H1 (cell line): ENCODE results near the gene ASCC2. TPM values are rescaled to one million over a fixed set of nuclear protein-coding genes. Genes with fewer than 3 reads are reported as not detected.

Experiments
- CTCF ChIA-PET: fragments of 300-600 bp; sonication (Branson Sonifier 250); formaldehyde crosslinking; loops from one replicate; lab custom pipeline; 2021; ENCODE audit not compliant: partially characterized antibody; lab: Charles Lee
- POLR2A ChIA-PET: fragments of 300-600 bp; sonication (Branson Sonifier 250); formaldehyde crosslinking; loops from one replicate; lab custom pipeline; 2021; ENCODE audit warnings: inconsistent platforms; ENCODE audit not compliant: partially characterized antibody; lab: Charles Lee
- DNase-seq, 2 experiments: peaks; one replicate each; pipeline versions ENCODE4 v3.0.0 to v3.0.0-alpha.2; 2010 to 2022; ENCODE audit warnings: low spot score in 2 of 2, low read depth in 1 of 2, mixed read lengths in 1 of 2
- FAIRE-seq: peaks from 2 replicates; lab custom pipeline; 2011; peaks lifted over from hg19 to GRCh38; lab: Jason Lieb, UNC
- H2AFZ ChIP-seq: 2 replicates; pipeline ENCODE4 v1.8.1; 2012; ENCODE audit warnings: low read length, inconsistent platforms
- H2AK5ac ChIP-seq: 2 replicates; pipeline ENCODE4 v1.6.1; 2013; ENCODE audit warnings: low read depth, low read length
- H2BK120ac ChIP-seq: replicated peaks from 2 replicates; pipeline ENCODE3; 2013; ENCODE audit warnings: low read depth, low read length, inconsistent platforms
- H2BK12ac ChIP-seq: 2 replicates; pipeline ENCODE4 v1.6.1; 2013; ENCODE audit warnings: low read depth, low read length
- H2BK15ac ChIP-seq: 2 replicates; pipeline ENCODE4 v1.6.1; 2013; ENCODE audit warnings: low read length
- H2BK20ac ChIP-seq: 2 replicates; pipeline ENCODE4 v1.6.1; 2013; ENCODE audit warnings: low read length
- H2BK5ac ChIP-seq: 2 replicates; pipeline ENCODE4 v1.6.1; 2013; ENCODE audit warnings: low read depth, low read length
- H3K14ac ChIP-seq: 2 replicates; pipeline ENCODE4 v1.6.1; 2013; ENCODE audit warnings: inconsistent platforms; ENCODE audit not compliant: insufficient read length
- H3K18ac ChIP-seq: 2 replicates; pipeline ENCODE4 v1.6.1; 2013; ENCODE audit warnings: low read length; ENCODE audit errors: extremely low read depth
- H3K23ac ChIP-seq: 2 replicates; pipeline ENCODE4 v1.6.1; 2013; ENCODE audit warnings: inconsistent platforms; ENCODE audit not compliant: insufficient read length
- H3K23me2 ChIP-seq: 2 replicates; pipeline ENCODE4 v1.6.1; 2013; ENCODE audit warnings: low read depth, low read length
- H3K27ac ChIP-seq: 2 replicates; pipeline ENCODE4 v1.6.1; 2011; ENCODE audit warnings: low read depth, low read length, inconsistent platforms
- H3K27me3 ChIP-seq, 4 experiments: replicated peaks in 1 of 4; 1 replicate in 1 of 4; 2 replicates in 3 of 4; pipeline versions ENCODE4 v1.6.1 to v1.8.1; 2011 to 2013; ENCODE audit warnings: low read length in 3 of 4, mild to moderate bottlenecking in 3 of 4, inconsistent platforms in 2 of 4, mixed read lengths in 2 of 4, moderate library complexity in 1 of 4; ENCODE audit not compliant: control insufficient read depth in 3 of 4, insufficient read depth in 3 of 4; ENCODE audit errors: extremely low read depth in 1 of 4
- H3K36me3 ChIP-seq, 4 experiments: 2 replicates each; pipeline versions ENCODE4 v1.6.1 to v1.8.1; 2011 to 2013; ENCODE audit warnings: mild to moderate bottlenecking in 4 of 4, low read length in 3 of 4, moderate library complexity in 2 of 4, control low read depth in 1 of 4, inconsistent platforms in 1 of 4; ENCODE audit not compliant: insufficient read depth in 4 of 4, control insufficient read depth in 2 of 4
- H3K4ac ChIP-seq: replicated peaks from 2 replicates; pipeline ENCODE3; 2013; ENCODE audit warnings: low read length, low read depth, mixed read lengths, inconsistent platforms; ENCODE audit not compliant: insufficient read length
- H3K4me1 ChIP-seq, 4 experiments: replicated peaks in 1 of 4; 1 replicate in 1 of 4; 2 replicates in 3 of 4; pipeline versions ENCODE4 v1.6.1 to v1.8.1; 2011 to 2013; ENCODE audit warnings: low read length in 3 of 4, inconsistent platforms in 2 of 4, mixed read lengths in 1 of 4; ENCODE audit not compliant: insufficient read depth in 4 of 4, control insufficient read depth in 3 of 4
- H3K4me2 ChIP-seq, 2 experiments: 2 replicates each; pipeline versions ENCODE4 v1.6.1 to v1.8.1; 2011 to 2013; ENCODE audit warnings: low read depth in 2 of 2, low read length in 2 of 2, control low read depth in 1 of 2, inconsistent platforms in 1 of 2, mild to moderate bottlenecking in 1 of 2; ENCODE audit not compliant: insufficient read depth in 1 of 2
- H3K4me3 ChIP-seq, 4 experiments: fragments of 200-600, 300-600 bp in 1 of 4; sonication (generic), shearing (Covaris generic), sonication (Bioruptor Twin) in 1 of 4; 2 replicates each; pipeline versions ENCODE4 v1.5.1 to v1.8.1; 2011 to 2016; ENCODE audit warnings: low read length in 4 of 4, low read depth in 3 of 4, control low read depth in 2 of 4, inconsistent platforms in 2 of 4, mild to moderate bottlenecking in 2 of 4, mixed read lengths in 1 of 4, moderate library complexity in 1 of 4; ENCODE audit not compliant: insufficient read depth in 2 of 4; ENCODE audit errors: extremely low read depth in 1 of 4
- H3K56ac ChIP-seq: replicated peaks from 2 replicates; pipeline ENCODE3; 2013; ENCODE audit warnings: low read depth, mild to moderate bottlenecking, mixed read lengths, low read length, inconsistent platforms; ENCODE audit not compliant: insufficient read length
- H3K79me1 ChIP-seq: 2 replicates; pipeline ENCODE4 v1.6.1; 2013; ENCODE audit warnings: low read depth, low read length, control low read depth
- H3K79me2 ChIP-seq, 2 experiments: 2 replicates each; pipeline versions ENCODE4 v1.6.1 to v1.8.1; 2012 to 2013; ENCODE audit warnings: low read length in 2 of 2, mild to moderate bottlenecking in 2 of 2, inconsistent platforms in 1 of 2; ENCODE audit not compliant: insufficient read depth in 2 of 2, control insufficient read depth in 1 of 2
- H3K9ac ChIP-seq, 4 experiments: replicated peaks in 1 of 4; 1 replicate in 1 of 4; 2 replicates in 3 of 4; pipeline versions ENCODE4 v1.6.1 to v1.8.1; 2011 to 2013; ENCODE audit warnings: low read depth in 3 of 4, low read length in 3 of 4, control low read depth in 2 of 4, mild to moderate bottlenecking in 2 of 4, moderate library complexity in 2 of 4, inconsistent platforms in 1 of 4; ENCODE audit errors: extremely low read depth in 1 of 4
- H3K9me3 ChIP-seq, 2 experiments: 2 replicates each; pipeline versions ENCODE4 v1.6.1 to v1.8.1; 2012 to 2013; ENCODE audit warnings: mild to moderate bottlenecking in 2 of 2, moderate library complexity in 2 of 2, control low read depth in 1 of 2, inconsistent platforms in 1 of 2, low read depth in 1 of 2, low read length in 1 of 2, mixed read lengths in 1 of 2; ENCODE audit not compliant: insufficient read depth in 2 of 2
- H4K20me1 ChIP-seq, 2 experiments: replicated peaks in 1 of 2; 2 replicates each; pipeline versions ENCODE3 to v1.8.1; 2011 to 2013; ENCODE audit warnings: inconsistent platforms in 2 of 2, low read length in 2 of 2, mild to moderate bottlenecking in 1 of 2; ENCODE audit not compliant: insufficient read depth in 2 of 2, control insufficient read depth in 1 of 2
- H4K5ac ChIP-seq: 2 replicates; pipeline ENCODE4 v1.6.1; 2013; ENCODE audit warnings: low read length, low read depth, mixed read lengths, inconsistent platforms; ENCODE audit not compliant: insufficient read length
- H4K8ac ChIP-seq: 2 replicates; pipeline ENCODE4 v1.8.0; 2013; ENCODE audit warnings: mild to moderate bottlenecking, moderate library complexity, low read length, inconsistent platforms; ENCODE audit not compliant: insufficient read depth; ENCODE audit errors: extremely low read depth
- H4K91ac ChIP-seq: replicated peaks from 2 replicates; pipeline ENCODE3; 2013; ENCODE audit warnings: low read length, mixed read lengths, inconsistent platforms; ENCODE audit not compliant: insufficient read length
- CHD1 ChIP-seq: IDR thresholded peaks from 2 replicates; pipeline ENCODE4 v1.6.1; 2012; ENCODE audit warnings: low read depth, low read length, improper control_type of control experiment
- CTBP2 ChIP-seq: IDR thresholded peaks from 2 replicates; pipeline ENCODE4 v1.7.0; 2011; ENCODE audit warnings: borderline replicate concordance, mild to moderate bottlenecking, moderate library complexity, mixed read lengths, low read length; ENCODE audit not compliant: insufficient read depth, insufficient read length
- FOSL1 ChIP-seq: IDR thresholded peaks from 2 replicates; pipeline ENCODE4 v1.6.1; 2011; ENCODE audit warnings: mild to moderate bottlenecking, low read depth, low read length, moderate library complexity; ENCODE audit not compliant: insufficient read depth
- RAD21 ChIP-seq, 2 experiments: IDR thresholded peaks in 1 of 2; conservative IDR thresholded peaks in 1 of 2; 2 replicates each; pipeline ENCODE4 v1.6.1; 2011; ENCODE audit warnings: low read depth in 2 of 2, low read length in 2 of 2, improper control_type of control experiment in 1 of 2, inconsistent platforms in 1 of 2, mild to moderate bottlenecking in 1 of 2, moderate library complexity in 1 of 2
- TBP ChIP-seq: IDR thresholded peaks from 2 replicates; pipeline ENCODE4 v1.6.1; 2011; ENCODE audit warnings: low read depth, low read length, improper control_type of control experiment
- WGBS, 2 experiments: shearing (Covaris generic) in 1 of 2; methylation state at CpG; one replicate each; pipeline versions ENCODE4 v1.1.6 to v1.1.7; 2013 to 2015; ENCODE audit warnings: low lambda C conversion rate in 2 of 2, mixed read lengths in 2 of 2, inconsistent platforms in 1 of 2, low coverage in 1 of 2, missing lambda C conversion rate in 1 of 2; ENCODE audit not compliant: insufficient replicate concordance in 2 of 2, insufficient coverage in 1 of 2, insufficient read length in 1 of 2; ENCODE audit errors: extremely low coverage in 1 of 2, missing lambda C conversion rate in 1 of 2; 5-methylcytosine and 5-hydroxymethylcytosine counted together
- polyA plus RNA-seq, 7 experiments: library from polyadenylated mRNA; depleted of rRNA in 3 of 7; stranded (reverse) in 5 of 7; unstranded in 2 of 7; fragments of >200 nt in 5 of 7; fragments of 200-250 nt in 2 of 7; gene quantifications; 1 replicate in 5 of 7; 2 replicates in 1 of 7; 4 replicates in 1 of 7; pipeline versions ENCODE4 v1.2.1 to v1.2.3, GENCODE V29; 2011 to 2013; ENCODE audit warnings: missing spikeins in 2 of 7, mixed read lengths in 2 of 7
- total RNA-seq: library from RNA; stranded (reverse); fragmentation: NEBNext Ultra II Directional; extraction: Animal tissue kit (Norgen Biotek cat#: 25700); gene quantifications from 2 replicates; pipeline ENCODE4 v1.2.1, GENCODE V29; 2021
- TF ChIP-seq, protein P1 (sequence below): IDR thresholded peaks from 2 replicates; pipeline ENCODE4 v1.6.1; 2012; ENCODE audit warnings: inconsistent platforms

Gene ASCC2
- total and polyA plus RNA-seq, 2 of the 8 experiments (the other 6 are each of a cell fraction or from before 2014, with no cell fraction given), result 35.0 to 35.8 TPM

DNA sequence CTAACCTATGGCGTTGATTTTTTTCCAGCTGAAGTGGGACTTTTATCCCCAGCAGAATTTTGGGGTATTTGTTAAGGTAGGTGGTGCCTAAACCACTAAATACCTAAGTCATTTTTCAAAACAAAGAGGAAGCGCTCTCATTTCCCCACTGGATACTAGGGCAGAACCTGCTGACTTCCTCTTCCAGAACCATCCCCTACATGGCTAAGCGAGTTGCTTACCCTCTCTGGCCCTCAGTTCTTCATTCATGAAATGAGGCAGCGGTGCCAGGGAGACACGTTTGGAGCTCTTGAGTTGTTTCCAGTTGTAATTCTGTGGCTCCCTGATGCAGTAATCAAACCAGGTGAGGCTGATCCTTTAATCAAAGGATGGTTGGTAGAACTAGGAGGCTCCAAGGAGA, 34.9 kb upstream of the ASCC2 start:
- Histone ChIP-seq H3K36me3 (no peaks in the 10 kb centered on the region), H3K79me2 (no peaks in the 10 kb centered on the region), H2BK20ac (no peak overlapping the region), H3K56ac (no peak overlapping the region), H4K91ac (no peak overlapping the region), H4K20me1 (no peaks in the 10 kb centered on the region), H3K23me2 (no peaks in the 10 kb centered on the region), H3K4me3 (no peak overlapping the region), H3K4me1 (peaks cover 0 to 9% (median 4%) of the 10 kb centered on the region in 4 experiments; a peak in 5 of 7 replicates), H3K27ac (no peak overlapping the region), H3K9me3 (no peaks in the 10 kb centered on the region), H3K18ac (no peak overlapping the region), H3K9ac (no peak overlapping the region), H2BK5ac (no peak overlapping the region), H2AK5ac (no peak overlapping the region), H2BK120ac (no peak overlapping the region), H3K14ac (no peak overlapping the region), H4K8ac (no peak overlapping the region), H4K5ac (no peak overlapping the region), H3K23ac (no peak overlapping the region), H3K27me3 (no peaks in the 10 kb centered on the region), H3K4ac (no peak overlapping the region), H3K4me2 (no peak overlapping the region), H2BK15ac (no peak overlapping the region), H3K79me1 (no peaks in the 10 kb centered on the region), H2BK12ac (0 out of 2 replicates have a peak overlapping the region, but pooled peaks have one; percentile 29), H2AFZ (no peak overlapping the region)
- peak in 1 of 2 experiments; percentile 13 for DNase-seq
- ChIA-PET POLR2A (no interaction called here), CTCF (interaction anchor here (1.1 kb wide), 3 partner anchors 8 to 132 kb away, joined by 3 to 4 read pairs (median 3); no protein-coding TSS in a partner anchor)
- 93% methylated on average over 5 of the region's 5 CpGs; no CpG with 5 or more reads in 1 of the 2 experiments for WGBS, 2 experiments
- no peak for FAIRE-seq
- TF ChIP-seq TBP (no peak), CTBP2 (no peak), FOSL1 (no peak), RAD21 (IDR thresholded peaks at IDR 0.05 in 1 of 2, conservative IDR thresholded peaks at IDR 0.05 in 1 of 2; ENCODE audit: low read depth in 2 of 2, low read length in 2 of 2) (no peak), CHD1 (no peak)
- TF ChIP-seq, protein P1, sequence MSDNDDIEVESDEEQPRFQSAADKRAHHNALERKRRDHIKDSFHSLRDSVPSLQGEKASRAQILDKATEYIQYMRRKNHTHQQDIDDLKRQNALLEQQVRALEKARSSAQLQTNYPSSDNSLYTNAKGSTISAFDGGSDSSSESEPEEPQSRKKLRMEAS, result no peak
